Left hindlimb (tissue), 1 donor: ENCODE measurements around the gene ZFYVE27.
"Not testable (repeated sequence)": the region's sequence is repeated elsewhere in the genome, so short reads cannot be mapped to it uniquely, and the experiment has no call there.

Source experiments
- DNase-seq: peaks from one replicate; pipeline ENCODE4 v3.0.0-alpha.2; 2018

The ZFYVE27 gene, protein sequence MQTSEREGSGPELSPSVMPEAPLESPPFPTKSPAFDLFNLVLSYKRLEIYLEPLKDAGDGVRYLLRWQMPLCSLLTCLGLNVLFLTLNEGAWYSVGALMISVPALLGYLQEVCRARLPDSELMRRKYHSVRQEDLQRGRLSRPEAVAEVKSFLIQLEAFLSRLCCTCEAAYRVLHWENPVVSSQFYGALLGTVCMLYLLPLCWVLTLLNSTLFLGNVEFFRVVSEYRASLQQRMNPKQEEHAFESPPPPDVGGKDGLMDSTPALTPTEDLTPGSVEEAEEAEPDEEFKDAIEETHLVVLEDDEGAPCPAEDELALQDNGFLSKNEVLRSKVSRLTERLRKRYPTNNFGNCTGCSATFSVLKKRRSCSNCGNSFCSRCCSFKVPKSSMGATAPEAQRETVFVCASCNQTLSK

DNA sequence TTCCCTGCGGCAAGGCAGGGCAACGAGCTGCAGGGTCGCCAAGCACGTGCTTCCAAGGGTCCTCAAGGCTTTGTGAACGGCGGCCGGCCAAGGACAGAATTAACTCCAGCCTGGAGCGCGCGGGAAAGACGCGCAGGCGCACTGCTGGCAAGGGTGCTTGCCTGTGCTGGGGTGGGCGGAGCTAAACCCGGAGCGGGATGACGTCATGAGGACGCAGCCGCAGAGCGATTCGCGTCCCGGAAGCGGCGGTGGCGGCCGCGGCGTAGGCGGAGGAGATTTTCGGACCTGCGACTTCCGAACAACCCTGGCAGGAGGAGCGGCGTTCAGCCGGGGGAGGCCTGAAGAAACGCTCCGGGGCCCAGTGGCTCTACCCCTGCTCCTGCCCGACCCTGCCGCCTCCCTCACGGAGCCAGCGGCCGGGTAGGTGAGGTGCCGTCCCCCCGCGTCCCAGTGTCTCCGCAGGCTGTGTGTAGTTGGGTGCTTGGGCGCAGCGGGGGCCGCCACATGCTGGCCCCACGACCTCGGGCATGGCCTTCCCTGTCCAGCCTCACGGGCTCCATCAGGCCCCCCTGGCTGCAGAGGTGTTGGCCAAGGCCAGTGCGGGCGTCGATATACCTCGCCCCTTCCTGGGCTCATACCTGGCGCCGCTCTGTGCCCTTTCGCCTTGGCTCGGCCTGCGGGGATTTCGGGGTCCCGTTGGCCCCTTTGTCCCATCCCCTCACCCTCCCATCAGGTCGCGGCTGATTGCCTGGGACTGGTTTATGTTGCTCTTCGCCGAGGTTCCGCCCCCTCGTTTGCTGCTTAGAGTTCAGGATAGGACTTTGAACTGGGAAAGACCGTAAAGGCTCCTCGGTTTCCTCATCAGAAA lies at the start of gene ZFYVE27:
Gene ZFYVE27, plus strand, starts transcription at position 227 of the 868 bp plus-strand sequence. CDS start 1,350 bp downstream, outside the sequence.
- peak; percentile 96 for DNase-seq

DNA sequence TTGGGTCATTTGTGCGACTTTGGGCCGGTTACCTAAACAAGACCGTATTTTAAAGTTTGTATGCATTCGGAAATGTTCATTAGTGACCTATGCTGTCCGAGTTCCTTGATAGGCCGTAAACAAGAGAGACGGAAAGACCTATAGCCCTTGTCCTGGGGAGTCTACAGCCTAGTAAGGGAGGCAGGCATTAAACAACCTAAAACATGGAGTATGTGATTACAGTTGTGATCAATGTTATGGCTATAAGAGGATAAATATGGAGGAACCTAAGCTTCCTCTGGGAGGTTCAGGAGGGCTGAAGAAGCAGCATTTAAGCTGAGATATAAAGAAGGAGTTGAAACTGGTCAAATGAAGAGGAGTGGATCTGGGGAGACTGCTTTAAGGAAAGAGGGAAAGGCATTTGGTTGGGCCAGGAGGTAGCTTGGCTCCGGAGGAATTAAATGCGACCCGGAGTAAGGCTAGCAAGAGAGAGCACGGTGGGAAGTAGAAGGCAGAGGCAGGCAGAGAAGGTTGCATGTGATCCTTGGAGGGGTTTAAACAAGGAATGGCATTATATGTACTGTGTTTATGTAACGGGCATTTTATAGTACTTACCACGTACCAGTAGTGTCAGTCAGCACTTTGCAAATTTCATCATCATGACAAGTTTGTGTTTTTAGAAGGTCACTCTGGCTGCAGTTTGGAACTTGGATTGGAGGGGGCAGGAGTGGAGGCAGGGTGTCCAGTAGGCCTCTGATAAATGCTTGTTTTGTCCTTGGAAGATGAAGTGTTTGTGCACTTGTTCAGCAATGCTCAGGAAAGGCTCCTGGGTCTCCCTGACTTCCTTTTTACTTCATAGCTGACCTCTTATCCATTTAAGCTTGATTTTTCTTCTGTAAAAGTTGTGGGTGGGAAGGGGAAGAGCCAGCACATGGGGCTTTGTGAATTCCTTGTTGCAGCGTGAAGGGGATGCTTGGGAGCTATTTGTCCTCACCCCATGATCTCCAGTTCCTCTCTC lies 48.8 kb upstream of the ZFYVE27 start:
- no peak for DNase-seq

DNA sequence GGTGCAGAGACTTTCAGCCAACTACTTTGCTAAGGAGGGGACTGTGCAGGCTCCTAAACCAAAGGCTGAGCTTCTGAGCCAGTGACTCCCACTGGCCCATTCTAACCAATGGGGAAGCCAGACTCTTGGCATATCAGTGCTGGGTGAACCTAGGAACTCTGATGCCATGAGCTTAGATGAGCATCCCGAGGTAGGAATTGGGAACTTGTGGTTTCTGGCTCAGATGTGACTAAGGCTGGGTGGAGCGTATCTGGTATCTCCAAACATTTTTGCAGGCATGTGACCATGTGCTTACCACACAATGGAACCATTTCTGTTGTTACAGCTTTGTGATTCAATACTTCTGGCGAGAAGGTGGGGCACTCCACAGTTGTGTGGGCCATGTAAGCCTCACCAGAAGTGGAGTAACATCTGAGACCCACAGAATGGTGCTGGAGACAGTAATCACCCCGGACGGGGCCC lies 47.3 kb upstream of the ZFYVE27 start:
- DNase-seq, result no peak

DNA sequence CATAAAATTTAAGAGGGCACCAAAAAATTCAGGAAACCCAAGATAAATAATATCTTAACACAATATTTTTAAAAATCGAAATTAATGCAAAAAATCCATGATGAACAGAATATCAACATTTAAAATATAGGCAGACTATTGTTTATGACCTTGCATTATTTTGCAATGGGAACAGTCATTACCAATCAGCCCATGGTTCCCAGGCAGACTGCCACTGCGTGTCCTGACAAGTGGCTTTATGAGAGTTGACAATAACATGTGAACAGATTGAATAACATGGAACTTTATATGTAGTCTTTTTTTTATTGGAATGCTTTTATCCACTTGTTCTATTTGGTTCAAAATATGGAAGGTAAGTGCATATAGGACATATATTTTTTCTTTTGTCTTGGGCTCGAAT lies 46.8 kb upstream of the ZFYVE27 start:
- no peak for DNase-seq

DNA sequence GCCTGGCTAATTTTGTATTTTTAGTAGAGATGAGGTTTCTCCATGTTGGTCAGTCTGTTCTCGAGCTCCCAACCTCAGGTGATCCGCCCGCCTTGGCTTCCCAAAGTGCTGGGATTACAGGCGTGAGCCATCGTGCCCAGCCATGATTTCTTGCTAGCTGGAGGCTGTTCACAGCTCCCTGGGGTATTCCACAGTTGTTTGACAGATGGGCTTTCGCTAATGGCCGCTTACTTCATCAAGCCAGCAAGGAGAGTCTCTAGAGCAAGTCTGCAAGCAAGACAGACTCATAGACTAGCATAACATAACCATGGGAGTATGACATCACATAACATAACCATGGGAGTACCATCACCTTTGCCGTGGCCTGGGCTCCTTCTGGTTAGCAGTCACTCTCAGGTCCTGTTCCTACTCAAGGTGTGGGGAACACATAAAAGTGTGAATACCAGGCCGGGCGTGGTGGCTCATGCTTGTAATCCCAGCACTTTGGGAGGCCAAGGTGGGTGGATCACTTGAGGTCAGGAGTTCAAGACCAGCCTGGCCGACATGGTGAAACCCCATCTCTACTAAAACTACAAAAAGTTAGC lies 38.8 kb upstream of the ZFYVE27 start:
- DNase-seq, result not testable (repeated sequence)

DNA sequence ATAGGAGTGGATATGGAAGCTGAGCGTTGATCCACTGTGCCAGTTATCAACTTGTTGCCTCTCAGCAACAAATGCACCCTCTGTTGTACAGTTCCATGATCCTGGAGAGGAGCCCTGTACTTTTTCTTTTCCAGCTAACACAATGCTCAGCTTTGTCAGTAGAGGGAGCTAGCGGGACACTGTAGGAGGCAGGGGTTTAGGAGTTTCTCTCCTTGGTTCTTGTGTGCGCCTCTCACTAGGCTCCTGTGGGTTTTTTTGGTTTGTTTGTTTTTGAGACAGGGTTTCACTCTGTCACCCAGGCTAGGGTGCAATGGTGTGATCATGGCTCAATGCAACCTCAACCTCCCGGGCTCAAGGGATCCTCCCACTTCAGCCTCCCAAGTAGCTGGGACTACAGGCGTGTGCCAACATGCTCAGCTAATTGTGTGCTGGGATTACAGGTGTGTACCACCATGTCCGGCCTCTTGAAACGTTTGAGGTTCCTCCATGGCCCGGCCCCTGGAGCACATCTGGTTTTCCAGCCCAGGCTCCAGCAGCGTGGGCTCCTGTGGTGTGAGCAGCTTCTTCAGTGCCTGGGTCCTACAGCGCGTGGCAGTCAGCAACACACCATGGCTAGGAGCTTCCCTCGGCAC lies 35.4 kb upstream of the ZFYVE27 start:
- DNase-seq, result peak; percentile 55

DNA sequence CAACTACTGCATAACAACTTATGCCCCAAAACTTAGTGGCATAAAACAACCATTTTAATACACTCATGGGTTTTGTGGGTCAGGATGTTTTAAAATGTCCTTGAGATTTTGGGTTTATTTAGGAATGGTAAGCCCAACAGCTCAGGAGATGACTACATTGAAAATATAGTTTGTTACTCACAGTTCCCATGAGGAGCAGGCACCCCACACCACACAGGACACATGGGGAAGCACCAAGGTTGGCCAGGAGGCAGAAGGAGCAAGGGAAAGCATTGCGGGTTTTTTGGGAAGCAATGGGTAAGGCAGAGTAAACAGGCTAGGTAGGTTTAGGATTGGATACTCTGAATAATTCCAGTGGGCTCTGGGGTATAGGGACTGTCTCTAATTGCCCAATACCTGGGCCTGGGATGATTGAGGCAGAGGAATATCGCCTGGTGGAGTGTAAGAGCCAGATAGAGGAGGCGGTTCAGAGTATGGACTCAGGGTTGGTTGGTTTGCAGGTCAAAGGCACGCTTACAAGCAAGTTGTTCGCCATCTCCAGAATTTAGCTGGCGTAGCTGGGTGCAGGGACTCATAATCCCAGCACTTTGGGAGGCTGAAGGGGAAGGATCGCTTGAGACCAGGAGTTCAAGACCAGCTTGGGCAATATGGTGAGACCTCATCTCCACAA lies 33.4 kb upstream of the ZFYVE27 start:
- no peak for DNase-seq

DNA sequence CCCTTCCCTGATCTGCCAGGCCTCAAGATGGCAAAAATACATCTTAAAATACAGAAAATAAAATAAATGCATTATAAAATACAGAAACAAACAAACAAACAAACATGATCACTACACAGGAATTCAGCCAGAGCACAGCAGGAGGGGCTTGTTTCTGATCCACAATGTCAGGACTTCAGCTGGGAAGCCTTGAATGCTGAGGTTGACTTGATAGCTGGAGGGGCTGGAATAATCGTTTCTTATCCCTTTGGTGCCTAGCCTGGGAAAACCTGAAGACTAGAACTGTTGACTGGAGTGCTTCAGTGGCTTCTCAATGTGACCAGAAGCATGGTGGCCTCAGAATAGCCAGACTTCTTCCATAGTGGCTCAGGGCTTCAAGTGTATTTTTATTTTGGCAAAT lies 32.6 kb upstream of the ZFYVE27 start:
- DNase-seq, result no peak

DNA sequence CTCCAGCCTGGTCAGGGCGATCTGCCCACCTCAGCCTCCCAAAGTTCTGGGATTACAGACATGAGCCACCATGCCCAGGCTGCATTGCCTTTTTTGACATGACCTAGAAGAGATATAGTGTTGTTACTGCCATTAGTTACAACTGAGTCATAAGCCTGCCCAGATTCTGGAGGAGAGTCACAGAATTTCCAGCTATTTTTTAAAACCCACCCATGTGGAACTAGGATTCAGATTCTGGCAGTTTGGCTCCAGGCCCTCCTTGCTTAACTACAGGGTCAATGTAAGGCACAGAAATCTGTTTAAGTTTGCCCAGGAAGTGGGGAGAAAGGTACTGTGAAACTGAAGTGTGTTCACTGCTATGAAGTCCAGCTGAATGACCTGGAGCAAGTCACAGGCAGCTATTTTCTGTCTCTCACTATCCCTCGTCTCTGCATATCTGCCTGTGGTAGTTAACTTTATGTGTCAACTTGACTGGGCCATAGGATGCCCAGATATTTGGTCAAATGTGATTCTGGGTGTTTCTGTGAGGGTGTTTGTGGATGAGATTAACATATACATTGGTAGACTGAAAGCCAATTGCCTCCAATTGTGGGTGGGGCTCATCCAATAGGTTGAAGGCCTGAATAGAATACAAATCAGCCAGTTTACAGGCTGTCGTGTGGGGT lies 31.8 kb upstream of the ZFYVE27 start:
- no peak for DNase-seq

DNA sequence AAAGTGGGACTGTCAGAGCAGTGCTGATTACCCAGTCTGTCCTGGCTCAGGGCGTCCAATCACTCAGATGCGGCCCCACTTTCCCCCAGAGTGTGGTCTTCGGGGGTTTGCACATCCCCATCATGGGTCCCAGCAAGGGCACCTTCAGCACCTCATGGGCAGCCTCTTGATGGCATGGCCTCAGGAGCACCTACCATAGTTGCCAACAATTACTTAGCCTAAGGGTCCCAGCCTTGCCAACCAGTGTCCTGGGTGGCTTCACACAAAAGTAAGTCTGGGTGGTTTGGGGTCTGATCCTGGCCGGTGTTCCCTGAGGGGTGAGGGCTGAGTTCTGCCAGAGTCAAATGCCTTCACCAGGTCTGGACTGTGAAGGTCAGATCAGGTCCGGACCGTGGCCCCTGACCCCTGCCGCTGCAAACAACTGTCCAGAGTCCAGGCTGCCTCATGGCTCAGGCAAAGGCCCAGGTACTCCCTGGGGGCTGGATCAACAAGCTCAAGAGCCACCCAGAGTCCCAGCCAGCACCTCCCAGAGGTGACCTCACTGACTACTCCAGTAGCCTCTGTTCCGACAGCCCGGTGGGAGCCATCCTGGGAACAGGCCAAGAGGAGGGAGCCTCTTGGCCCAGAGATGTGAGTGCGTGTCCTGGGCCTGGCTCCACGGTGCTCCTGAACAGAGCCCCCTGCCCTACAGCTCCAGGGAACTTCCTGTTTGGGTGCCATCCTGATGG lies 29.6 kb upstream of the ZFYVE27 start:
- no peak for DNase-seq

DNA sequence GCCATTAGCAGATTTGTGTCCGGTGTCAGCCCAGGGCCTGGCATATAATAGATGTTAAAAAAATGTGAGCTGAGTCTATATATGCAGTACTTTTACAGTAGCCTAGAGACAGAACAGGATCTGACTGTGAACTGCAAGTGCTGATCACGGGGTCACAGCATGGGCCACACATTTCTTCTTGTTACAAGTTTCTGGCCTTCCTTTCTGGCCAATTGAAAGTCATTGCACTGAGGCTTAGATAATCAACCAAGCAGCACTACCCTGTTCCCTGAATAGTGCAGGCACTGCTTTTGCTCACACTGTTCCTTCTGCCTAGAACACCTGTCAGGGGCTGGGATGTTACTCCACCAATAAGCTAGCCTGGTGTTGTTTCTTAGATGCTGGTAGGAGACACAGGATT lies 28.8 kb upstream of the ZFYVE27 start:
- DNase-seq, result no peak

DNA sequence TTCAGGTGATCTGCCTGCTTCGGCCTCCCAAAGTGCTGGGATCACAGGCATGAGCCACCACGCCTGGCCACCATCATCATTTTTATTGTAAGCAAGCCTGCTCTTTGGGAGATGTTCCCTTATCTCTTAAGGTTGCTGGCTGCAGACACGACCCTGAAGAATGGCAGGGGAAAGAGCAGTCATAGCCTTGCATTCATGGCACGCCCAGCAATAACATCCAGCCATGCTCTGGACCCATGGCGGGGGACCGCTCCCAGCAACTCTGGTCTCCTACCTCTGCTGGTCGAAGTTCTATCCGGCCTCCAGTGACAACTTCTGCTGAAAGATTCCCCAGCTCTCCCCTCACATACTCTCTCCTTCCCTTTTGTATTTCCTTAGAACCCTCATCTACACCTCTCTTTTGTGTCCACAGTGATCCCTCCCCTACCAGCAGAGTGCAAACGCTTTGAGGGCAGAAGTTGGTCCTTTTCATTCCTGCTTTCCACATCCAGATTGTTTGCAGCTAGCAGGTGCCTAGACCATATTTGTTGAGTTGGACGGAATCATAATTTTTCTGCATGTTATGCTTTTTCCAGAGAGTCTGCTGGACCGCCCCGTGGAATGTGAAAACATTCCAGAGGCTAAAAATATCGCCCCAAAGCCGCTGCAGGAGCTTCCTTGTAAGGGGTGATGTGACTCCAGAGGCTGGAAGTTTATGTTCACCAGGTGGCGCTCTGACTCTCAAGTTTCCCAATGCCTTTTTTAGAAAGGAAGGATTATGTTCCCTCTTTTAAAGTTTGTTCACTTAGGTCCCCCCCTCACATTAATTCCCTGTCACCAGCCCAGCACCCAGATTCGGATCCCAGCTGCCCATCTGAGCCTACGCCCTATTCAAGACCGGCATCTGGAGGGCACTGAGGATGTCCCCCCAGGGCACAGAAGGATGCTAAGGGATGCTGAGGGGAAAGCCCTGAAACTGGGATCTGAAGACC lies 27.7 kb upstream of the ZFYVE27 start:
- peak; percentile 88 for DNase-seq

DNA sequence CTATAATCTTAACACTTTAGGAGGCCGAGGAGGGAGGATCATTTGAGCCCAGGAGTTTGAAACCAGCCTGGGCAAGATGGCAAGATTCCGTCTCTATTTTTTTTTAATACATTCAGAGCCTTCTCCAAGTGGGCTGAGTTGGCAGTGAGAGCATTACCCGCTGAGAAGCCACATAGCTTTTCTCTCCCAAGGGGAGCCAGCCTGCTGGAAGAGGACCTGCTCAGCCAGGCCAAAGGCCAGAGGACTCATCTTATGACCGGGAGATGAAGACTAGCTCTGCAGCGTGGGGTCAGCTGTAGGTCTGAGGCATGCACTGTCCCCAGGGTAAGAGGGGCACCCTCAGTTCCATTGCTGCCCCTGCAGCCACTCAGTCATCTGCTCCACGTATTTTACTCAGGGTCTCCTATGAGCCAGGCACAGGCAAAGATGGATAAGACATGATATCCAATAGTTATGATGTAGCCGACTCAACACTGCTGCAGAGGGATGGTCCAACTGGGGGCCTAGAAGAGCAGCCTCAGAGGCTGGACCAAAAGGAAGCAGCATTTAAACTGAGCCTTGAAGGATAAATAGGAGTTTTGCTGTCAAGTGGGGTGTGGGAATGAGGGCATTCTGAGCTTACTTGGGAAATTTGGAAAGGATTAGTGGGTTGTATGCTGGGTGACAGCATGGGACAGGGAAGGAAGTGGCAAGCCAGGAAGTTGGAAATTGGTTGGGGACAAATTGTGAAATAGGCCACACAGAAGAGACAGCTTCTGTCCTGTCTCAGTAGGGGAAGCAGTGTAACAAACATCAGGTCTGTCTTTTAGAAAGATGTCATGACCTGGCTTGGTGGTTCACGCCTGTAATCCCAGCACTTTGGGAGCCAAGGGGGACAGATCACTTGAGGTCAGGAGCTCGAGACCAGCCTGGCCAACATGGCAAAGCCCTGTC lies 25.0 kb upstream of the ZFYVE27 start:
- DNase-seq, result no peak

DNA sequence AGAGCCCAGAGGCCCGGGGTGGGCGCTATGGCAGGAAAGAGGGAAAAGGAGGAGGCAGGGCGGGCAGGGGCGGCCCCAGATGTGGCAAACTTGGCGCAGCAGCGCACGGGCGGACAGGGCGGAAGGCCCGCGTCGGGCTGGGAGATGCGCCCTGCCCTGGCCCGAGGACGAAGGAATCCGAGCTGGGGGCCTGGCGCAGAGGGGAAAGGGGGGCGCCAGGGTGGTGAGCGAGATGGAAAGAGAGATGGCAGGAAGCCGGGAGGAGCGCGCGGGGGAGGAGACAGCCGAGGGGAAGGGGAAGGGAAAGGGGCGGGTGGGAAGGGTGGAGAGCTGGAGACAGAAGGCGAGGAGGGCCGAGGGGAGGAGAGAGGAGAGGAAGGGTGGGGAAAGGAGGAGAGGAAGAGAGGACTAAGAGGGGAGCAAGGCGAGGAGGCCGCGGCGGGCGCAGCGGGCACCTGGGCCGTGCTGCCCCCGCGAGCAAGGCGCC lies 23.5 kb upstream of the ZFYVE27 start, which contains the start of gene MARVELD1:
Gene MARVELD1, plus strand, starts transcription at position 392 of the 487 bp plus-strand sequence. CDS start 147 bp downstream, outside the sequence.
- DNase-seq, result peak; percentile 95

DNA sequence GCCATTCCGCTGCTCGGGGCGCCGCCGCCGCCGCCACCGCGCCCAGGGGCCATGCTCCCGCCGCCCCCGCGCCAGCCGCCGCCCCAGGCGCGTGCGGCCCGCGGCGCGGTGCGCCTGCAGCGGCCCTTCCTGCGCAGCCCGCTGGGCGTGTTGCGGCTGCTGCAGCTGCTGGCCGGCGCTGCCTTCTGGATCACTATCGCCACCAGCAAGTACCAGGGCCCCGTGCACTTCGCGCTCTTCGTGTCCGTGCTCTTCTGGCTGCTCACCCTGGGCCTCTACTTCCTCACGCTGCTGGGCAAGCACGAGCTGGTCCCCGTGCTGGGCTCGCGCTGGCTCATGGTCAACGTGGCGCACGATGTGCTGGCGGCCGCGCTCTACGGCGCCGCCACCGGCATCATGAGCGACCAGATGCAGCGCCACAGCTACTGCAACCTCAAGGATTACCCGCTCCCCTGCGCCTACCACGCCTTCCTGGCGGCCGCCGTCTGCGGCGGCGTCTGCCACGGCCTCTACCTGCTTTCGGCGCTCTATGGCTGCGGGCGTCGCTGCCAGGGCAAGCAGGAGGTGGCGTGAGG lies 23.0 kb upstream of the ZFYVE27 start:
- DNase-seq, result peak; percentile 81
